ENCODE results near the gene RAB5B. TPM values are rescaled to one million over a fixed set of nuclear protein-coding genes. Genes with fewer than 3 reads are reported as not detected.
"Not testable (repeated sequence)": the region's sequence is repeated elsewhere in the genome, so short reads cannot be mapped to it uniquely, and the experiment has no call there.

The RAB5B gene
- total and polyA plus RNA-seq, 2 donors, result 57.5 to 114 TPM

DNA sequence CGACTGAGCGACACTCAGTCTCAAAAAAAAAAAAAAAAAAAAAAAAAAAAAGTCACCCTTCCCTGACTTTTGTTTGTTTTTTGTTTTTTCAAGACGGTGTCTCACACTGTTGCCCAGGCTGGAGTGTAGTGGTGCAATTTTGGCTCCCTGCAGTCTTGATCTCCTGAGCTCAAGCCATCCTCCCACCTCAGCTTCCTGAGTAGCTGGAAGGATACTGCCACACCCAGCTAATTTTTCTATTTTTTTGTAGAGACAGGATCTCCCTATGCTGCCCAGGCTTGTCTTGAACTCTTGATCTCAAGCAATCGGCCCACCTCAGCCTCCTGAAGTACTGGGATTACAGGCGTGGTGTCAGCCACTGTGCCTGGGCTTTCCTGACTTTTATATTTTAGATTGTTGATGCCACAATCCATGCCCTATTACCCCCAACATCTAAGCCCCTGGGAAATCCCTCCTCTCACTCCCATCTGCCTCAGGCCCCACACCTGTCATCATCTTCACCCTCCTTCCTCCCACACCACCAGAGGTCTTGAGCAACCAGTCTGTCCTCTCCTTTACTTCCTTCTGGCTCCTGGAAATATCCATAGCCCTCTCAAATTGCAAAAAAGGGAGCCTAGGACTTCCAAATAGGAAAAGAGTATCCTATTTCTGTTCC, 54.8 kb downstream of the RAB5B start:
- H3K27ac ChIP-seq (ENCODE audit: low read depth), result no peak overlapping the region
- WGBS, result 72% methylated on average over 5 of the region's 5 CpGs
- H3K4me1 ChIP-seq (ENCODE audit: insufficient read depth), result no peaks in the 10 kb centered on the region
- no peak overlapping the region for H3K4me3 ChIP-seq (ENCODE audit: low read depth, low read length)
- no peak for DNase-seq (ENCODE audit: extremely low spot score)
- no peaks in the 10 kb centered on the region for H3K36me3 ChIP-seq (ENCODE audit: insufficient read depth)

- H3K36me3 ChIP-seq (ENCODE audit: insufficient read depth), result no peaks in the 10 kb centered on the region
- no peaks in the 10 kb centered on the region for H3K4me1 ChIP-seq (ENCODE audit: insufficient read depth)
Measured at GRCh38 chr12:56029166-56029519, 55.3 kb downstream of the RAB5B start.

DNA sequence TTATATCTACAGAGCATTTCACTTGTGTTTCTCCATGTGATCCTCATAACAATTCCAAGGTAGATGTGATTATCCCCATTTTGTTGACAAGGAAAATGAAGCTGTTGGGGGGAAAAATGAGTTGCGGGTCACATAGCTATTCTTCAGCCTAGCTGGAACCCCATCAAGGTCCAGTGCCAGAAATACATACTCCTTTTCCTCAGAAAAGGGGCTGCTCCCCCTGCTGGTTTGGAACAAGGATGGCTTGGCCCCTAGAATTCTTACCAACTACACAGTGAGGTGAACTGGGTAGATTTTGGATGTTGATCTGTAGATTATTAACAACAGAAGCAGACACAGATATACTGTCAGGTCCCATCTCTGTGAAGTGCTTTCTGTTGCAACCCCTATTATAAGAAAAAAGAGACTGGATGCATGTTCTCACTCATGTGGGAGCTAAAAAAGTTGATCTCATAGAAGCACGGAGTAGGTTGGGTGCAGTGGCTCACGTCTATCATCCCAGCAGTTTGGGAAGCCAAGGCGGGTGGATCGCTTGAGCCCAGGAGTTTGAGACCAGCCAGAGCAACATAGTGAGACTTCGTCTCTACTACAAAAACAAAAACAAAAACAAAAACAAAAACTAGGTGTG, 55.9 kb downstream of the RAB5B start:
- H3K27ac ChIP-seq (ENCODE audit: low read depth), result no peak overlapping the region
- no peaks in the 10 kb centered on the region for H3K36me3 ChIP-seq (ENCODE audit: insufficient read depth)
- no peak for DNase-seq (ENCODE audit: extremely low spot score)

More at GRCh38 chr12:56029166-56029519, 55.3 kb downstream of the RAB5B start:
- Histone ChIP-seq H3K4me3 (ENCODE audit: low read depth, low read length) (no peak overlapping the region), H3K27ac (ENCODE audit: low read depth) (no peak overlapping the region)
- no peak for DNase-seq (ENCODE audit: extremely low spot score)

GRCh38 chr12:56031987-56032386, 58.1 kb downstream of the RAB5B start:
- no peak overlapping the region for H3K27ac ChIP-seq (ENCODE audit: low read depth)
- no peak for DNase-seq (ENCODE audit: extremely low spot score)
- peaks cover 2% of the 10 kb centered on the region for H3K36me3 ChIP-seq (ENCODE audit: insufficient read depth)
- no peaks in the 10 kb centered on the region for H3K4me1 ChIP-seq (ENCODE audit: insufficient read depth)
- H3K4me3 ChIP-seq (ENCODE audit: low read depth, low read length), result no peak overlapping the region
- WGBS, result 79% methylated on average over 1 of the region's 1 CpG

More for the DNA sequence above, 55.9 kb downstream of the RAB5B start:
- no peak overlapping the region for H3K4me3 ChIP-seq (ENCODE audit: low read depth, low read length)
- H3K4me1 ChIP-seq (ENCODE audit: insufficient read depth), result no peaks in the 10 kb centered on the region
- 80% methylated on average over 6 of the region's 6 CpGs for WGBS

DNA sequence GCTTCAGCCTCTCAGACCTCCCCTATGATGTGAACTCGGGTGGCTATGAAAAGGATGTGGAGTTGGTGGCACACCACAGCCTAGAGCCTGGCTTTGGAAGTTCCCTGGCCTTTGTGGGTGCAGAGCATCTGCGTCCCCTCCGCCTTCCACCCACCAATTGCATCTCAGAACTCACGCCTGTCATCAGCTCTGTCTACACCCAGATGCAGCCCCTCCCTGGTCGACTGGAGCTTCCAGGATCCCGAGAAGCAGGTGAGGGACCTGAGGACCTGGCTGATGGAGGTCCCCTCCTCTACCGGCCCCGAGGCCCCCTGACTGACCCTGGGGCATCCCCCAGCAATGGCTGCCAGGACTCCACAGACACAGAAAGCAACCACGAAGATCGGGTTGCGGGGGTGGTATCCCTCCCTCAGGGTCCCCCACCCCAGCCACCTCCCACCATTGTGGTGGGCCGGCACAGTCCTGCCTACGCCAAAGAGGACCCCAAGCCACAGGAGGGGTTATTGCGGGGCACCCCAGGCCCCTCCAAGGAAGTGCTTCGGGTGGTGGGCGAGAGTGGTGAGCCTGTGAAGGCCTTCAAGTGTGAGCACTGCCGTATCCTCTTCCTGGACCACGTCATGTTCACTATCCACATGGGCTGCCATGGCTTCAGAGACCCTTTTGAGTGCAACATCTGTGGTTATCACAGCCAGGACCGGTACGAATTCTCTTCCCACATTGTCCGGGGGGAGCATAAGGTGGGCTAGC, 60.9 kb downstream of the RAB5B start:
- 86% methylated on average over 21 of the region's 21 CpGs for WGBS
- peaks cover 2% of the 10 kb centered on the region for H3K36me3 ChIP-seq (ENCODE audit: insufficient read depth)
- no peaks in the 10 kb centered on the region for H3K4me1 ChIP-seq (ENCODE audit: insufficient read depth)

GRCh38 chr12:56037161-56037560, 63.3 kb downstream of the RAB5B start:
- no peak overlapping the region for H3K4me3 ChIP-seq (ENCODE audit: low read depth, low read length)
- H3K4me1 ChIP-seq (ENCODE audit: insufficient read depth), result no peaks in the 10 kb centered on the region
- peaks cover 2% of the 10 kb centered on the region for H3K36me3 ChIP-seq (ENCODE audit: insufficient read depth)
- no peak overlapping the region for H3K27ac ChIP-seq (ENCODE audit: low read depth)
- WGBS, result 76% methylated on average over 2 of the region's 2 CpGs
- DNase-seq (ENCODE audit: extremely low spot score), result no peak

More for the DNA sequence above, 60.9 kb downstream of the RAB5B start:
- Histone ChIP-seq H3K4me3 (ENCODE audit: low read depth, low read length) (no peak overlapping the region), H3K27ac (ENCODE audit: low read depth) (no peak overlapping the region)
- DNase-seq (ENCODE audit: extremely low spot score), result no peak

GRCh38 chr12:56038022-56038655, 64.3 kb downstream of the RAB5B start:
- Histone ChIP-seq H3K36me3 (ENCODE audit: insufficient read depth) (peaks cover 2% of the 10 kb centered on the region), H3K4me1 (ENCODE audit: insufficient read depth) (no peaks in the 10 kb centered on the region), H3K27ac (ENCODE audit: low read depth) (no peak overlapping the region), H3K4me3 (ENCODE audit: low read depth, low read length) (no peak overlapping the region)
- 51% methylated on average over 2 of the region's 2 CpGs for WGBS
- no peak for DNase-seq (ENCODE audit: extremely low spot score)

DNA sequence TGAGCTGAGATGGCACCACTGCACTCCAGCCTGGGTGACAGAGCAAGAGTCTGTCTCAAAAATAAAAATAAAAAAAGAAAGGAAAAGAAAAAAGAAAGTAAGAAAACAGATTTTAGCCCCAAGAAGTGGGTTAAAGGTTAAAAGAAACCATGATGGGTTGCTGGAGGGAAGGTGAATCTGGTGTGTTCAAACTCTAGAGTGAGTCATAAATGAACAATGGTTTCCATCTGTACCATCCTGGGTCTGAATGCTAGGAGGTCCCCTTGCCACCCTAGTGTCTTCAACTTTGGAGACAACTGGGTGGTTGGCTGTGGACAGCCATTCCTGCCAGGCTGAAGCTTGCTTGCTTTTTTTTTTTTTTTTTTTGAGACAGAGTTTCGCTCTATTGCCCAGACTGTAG, 66.3 kb downstream of the RAB5B start:
- Histone ChIP-seq H3K4me3 (ENCODE audit: low read depth, low read length) (no peak overlapping the region), H3K4me1 (ENCODE audit: insufficient read depth) (no peaks in the 10 kb centered on the region), H3K36me3 (ENCODE audit: insufficient read depth) (peaks cover 4% of the 10 kb centered on the region), H3K27ac (ENCODE audit: low read depth) (no peak overlapping the region)
- 100% methylated on average over 1 of the region's 1 CpG for WGBS
- no peak for DNase-seq (ENCODE audit: extremely low spot score)

DNA sequence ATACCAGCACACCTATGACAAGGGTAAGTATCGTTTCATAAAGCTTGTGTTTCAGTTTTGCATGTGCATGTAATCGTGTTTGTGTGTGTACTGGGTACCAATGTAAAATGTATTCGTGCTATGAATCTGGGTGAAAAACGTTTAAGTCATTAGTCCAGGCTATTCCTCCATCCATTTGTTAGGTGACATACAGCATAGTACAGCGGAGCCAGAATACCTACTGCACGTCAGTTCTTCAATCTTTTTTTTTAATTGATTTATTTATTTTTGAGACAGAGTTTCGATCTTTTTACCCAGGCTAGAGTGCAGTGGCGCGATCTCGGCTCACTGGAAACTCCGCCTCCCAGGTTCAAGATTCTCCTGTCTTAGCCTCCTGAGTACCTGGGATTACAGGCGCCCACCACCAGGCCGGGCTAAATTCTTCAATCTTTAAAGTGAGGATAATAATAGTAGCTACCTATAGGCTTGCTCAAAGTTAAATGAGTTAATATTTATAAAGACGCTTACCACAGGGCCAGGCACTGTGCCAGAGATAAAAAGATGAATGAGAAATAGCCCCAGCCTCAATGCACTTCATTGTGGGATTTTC, 67.2 kb downstream of the RAB5B start:
- Histone ChIP-seq H3K36me3 (ENCODE audit: insufficient read depth) (peaks cover 4% of the 10 kb centered on the region), H3K4me3 (ENCODE audit: low read depth, low read length) (peak overlapping the region; percentile 71), H3K4me1 (ENCODE audit: insufficient read depth) (no peaks in the 10 kb centered on the region), H3K27ac (ENCODE audit: low read depth) (peak overlapping the region; percentile 61)
- DNase-seq (ENCODE audit: extremely low spot score), result no peak
- 58% methylated on average over 14 of the region's 14 CpGs for WGBS

GRCh38 chr12:56041552-56042429, 67.9 kb downstream of the RAB5B start, which contains the start of gene RPS26:
Gene RPS26 (plus strand): TSS chr12:56041918. CDS start chr12:56042167, 249 bp downstream.
- under 1% methylated on average over 50 of the region's 50 CpGs for WGBS

GRCh38 chr12:56042430-56042813, 68.5 kb downstream of the RAB5B start:
- not testable (repeated sequence) for DNase-seq (ENCODE audit: extremely low spot score)

More at GRCh38 chr12:56041552-56042429, 67.9 kb downstream of the RAB5B start, which contains the start of gene RPS26:
- Histone ChIP-seq H3K36me3 (ENCODE audit: insufficient read depth) (peaks cover 2% of the 10 kb centered on the region), H3K4me1 (ENCODE audit: insufficient read depth) (no peaks in the 10 kb centered on the region), H3K27ac (ENCODE audit: low read depth) (peak within 1 kb of the TSS; percentile 61), H3K4me3 (ENCODE audit: low read depth, low read length) (peak within 1 kb of the TSS; percentile 71)
- peak; percentile 99 for DNase-seq (ENCODE audit: extremely low spot score)

DNA sequence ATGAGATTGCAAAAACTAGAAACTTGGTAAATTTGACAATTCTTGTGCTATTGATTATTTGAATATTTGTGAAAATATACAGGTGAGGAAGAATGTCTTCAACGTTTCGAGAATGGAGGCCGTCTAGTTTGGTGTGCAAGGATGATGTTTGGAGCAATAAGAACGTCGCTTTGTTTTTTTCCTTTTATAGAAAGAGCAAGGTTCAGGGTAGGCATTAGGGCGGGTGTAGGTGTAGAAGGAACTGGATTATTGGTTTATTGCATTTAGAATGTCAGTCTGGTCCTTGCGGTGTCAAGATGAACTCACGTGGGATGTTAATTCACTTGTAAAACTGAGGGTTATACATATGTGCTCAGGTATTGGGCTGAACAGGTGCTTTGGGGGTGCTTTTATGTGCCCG, 69.0 kb downstream of the RAB5B start:
- 34% methylated on average over 9 of the region's 9 CpGs for WGBS
- DNase-seq (ENCODE audit: extremely low spot score), result no peak

More at GRCh38 chr12:56042430-56042813, 68.5 kb downstream of the RAB5B start:
- peak overlapping the region; percentile 71 for H3K4me3 ChIP-seq (ENCODE audit: low read depth, low read length)
- WGBS, result 3% methylated on average over 20 of the region's 20 CpGs
- H3K27ac ChIP-seq (ENCODE audit: low read depth), result peak overlapping the region; percentile 32
- H3K4me1 ChIP-seq (ENCODE audit: insufficient read depth); H3K36me3 ChIP-seq (ENCODE audit: insufficient read depth): not testable (repeated sequence)

More for the DNA sequence above, 69.0 kb downstream of the RAB5B start:
- Histone ChIP-seq H3K4me3 (ENCODE audit: low read depth, low read length) (peak overlapping the region; percentile 71), H3K27ac (ENCODE audit: low read depth) (no peak overlapping the region), H3K36me3 (ENCODE audit: insufficient read depth) (peaks cover 2% of the 10 kb centered on the region), H3K4me1 (ENCODE audit: insufficient read depth) (no peaks in the 10 kb centered on the region)

Measured in urinary bladder (tissue), 4 donors.